Fibroblast of pulmonary artery (primary cell): ENCODE data around the gene DDX46.
"Not testable (repeated sequence)": the region's sequence is repeated elsewhere in the genome, so short reads cannot be mapped to it uniquely, and the experiment has no call there.

Source experiments
- DNase-seq: peaks from one replicate; pipeline ENCODE4 v3.0.0-alpha.2; 2010; ENCODE audit warnings: low read depth
- H3K4me3 ChIP-seq: replicated peaks from 2 replicates; pipeline ENCODE4 v1.5.1; 2011; ENCODE audit warnings: low read depth, mild to moderate bottlenecking, control low read depth, low read length, moderate library complexity
- TF ChIP-seq, protein P1 (sequence below): IDR thresholded peaks from 2 replicates; pipeline ENCODE4 v1.5.1; 2011; ENCODE audit warnings: mild to moderate bottlenecking, control low read depth, low read length, inconsistent platforms; ENCODE audit errors: missing control alignments

Gene DDX46

DNA sequence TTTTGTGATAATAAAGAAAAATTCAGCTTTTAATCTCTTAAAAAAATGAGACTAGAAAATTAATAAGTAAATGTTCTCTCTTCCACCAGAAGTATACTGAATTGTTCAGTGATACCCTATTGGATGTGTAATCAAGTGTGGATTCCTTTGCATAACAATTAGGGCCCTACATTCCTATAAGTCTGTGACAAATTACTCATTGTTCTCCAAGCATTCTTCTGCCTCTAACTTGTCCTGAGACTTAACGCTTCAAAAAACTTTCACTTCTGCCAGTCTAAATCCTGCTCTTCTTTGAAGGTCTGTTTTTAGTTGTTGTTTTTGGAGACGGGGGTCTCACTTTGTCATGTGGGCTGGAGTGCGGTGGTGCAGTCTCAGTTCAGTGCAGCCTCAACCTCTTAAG, 9.2 kb upstream of the DDX46 start:
- TF ChIP-seq, protein P1, sequence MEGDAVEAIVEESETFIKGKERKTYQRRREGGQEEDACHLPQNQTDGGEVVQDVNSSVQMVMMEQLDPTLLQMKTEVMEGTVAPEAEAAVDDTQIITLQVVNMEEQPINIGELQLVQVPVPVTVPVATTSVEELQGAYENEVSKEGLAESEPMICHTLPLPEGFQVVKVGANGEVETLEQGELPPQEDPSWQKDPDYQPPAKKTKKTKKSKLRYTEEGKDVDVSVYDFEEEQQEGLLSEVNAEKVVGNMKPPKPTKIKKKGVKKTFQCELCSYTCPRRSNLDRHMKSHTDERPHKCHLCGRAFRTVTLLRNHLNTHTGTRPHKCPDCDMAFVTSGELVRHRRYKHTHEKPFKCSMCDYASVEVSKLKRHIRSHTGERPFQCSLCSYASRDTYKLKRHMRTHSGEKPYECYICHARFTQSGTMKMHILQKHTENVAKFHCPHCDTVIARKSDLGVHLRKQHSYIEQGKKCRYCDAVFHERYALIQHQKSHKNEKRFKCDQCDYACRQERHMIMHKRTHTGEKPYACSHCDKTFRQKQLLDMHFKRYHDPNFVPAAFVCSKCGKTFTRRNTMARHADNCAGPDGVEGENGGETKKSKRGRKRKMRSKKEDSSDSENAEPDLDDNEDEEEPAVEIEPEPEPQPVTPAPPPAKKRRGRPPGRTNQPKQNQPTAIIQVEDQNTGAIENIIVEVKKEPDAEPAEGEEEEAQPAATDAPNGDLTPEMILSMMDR, result no peak
- no peak overlapping the region for H3K4me3 ChIP-seq
- DNase-seq, result no peak

DNA sequence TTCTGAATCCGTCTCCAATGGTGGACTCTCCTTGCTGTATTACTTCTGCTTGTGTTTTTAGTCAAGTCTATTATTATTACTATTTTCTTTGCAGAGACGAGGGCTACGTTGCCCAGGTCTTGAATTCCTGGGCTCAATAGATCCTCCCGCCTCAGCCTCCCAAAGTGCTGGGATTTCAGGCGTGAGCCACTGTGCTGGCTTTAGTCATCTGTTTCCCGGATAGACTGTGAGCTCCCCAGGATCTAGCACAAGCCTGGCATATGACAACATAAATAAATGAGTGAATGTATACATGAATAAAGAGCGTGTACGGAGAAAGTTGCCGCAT, 439 bp upstream of the DDX46 start:
- TF ChIP-seq, protein P1, result no peak
- H3K4me3 ChIP-seq, result peak overlapping the region; percentile 94
- DNase-seq, result no peak

DNA sequence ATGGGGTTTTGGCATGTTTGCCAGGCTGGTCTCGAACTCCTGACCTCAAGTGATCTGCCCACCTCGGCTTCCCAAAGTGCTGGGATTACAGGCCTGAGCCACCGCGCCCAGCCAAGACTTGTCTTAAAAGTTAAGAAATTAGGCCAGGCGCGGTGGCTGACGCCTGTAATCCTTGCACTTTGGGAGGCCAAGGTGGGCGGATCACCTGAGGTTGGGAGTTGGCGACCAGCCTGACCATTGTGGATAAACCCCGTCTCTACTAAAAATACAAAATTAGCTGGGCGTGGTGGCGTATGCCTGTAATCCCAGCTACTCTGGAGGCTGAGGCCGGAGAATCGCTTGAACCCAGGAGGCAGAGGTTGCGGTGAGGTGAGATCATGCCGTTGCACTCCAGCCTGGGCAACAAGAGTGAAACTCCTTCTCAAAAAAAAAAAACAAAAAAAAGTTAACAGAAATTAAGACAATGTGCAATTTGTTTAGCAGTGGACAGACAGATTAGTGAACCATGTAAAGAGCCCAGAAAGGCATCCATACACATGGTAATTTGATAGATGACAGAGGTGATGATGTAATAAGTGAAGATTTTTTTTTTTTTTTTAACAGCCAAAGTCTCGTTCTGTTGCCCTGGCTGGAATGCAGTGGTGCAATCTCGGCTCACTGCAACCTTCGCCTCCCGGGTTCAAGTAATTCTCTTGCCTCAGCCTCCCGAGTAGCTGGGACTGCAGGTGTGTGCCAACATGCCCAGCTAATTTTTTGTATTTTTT, 9.1 kb downstream of the DDX46 start:
- DNase-seq, H3K4me3 ChIP-seq: not testable (repeated sequence)

- DNase-seq, result peak; percentile 82
- TF ChIP-seq, protein P1, result no peak
- no peak overlapping the region for H3K4me3 ChIP-seq
Observed at GRCh38 chr5:134769206-134769605, 10.6 kb downstream of the DDX46 start.

DNA sequence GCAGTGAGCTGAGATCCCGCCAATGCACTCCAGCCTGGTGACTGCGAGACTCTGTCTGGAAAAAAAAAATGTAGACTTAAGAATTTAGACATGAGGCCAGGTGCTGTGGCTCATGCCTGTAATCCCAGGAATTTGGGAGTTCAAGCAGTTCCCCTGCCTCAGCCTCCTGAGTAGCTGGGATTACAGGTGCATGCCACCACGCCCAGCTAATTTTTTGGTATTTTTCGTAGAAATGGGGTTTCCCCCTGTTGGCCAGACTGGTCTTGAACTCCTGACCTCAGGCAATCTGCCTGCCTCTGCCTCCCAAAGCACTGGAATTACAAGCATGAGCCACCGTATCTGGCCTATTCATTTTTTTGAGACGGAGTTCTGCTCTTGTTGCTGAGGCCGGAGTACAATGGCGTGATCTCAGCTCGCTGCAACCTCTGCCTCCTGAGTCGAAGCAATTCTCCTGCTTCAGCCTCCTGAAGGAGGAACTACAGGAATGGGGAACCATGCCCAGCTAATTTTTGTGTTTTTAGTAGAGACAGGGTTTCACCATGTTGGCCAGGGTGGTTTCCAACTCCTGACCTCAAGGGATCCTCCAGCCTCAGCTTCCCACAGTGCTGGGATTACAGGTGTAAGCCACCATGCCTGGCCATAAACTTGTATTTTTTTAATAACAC, 14.0 kb downstream of the DDX46 start:
- DNase-seq, result no peak
- no peak overlapping the region for H3K4me3 ChIP-seq
- TF ChIP-seq, protein P1, result no peak

GRCh38 chr5:134777366-134777765, 18.8 kb downstream of the DDX46 start:
- TF ChIP-seq, protein P1, result no peak
- no peak overlapping the region for H3K4me3 ChIP-seq
- DNase-seq, result no peak

DNA sequence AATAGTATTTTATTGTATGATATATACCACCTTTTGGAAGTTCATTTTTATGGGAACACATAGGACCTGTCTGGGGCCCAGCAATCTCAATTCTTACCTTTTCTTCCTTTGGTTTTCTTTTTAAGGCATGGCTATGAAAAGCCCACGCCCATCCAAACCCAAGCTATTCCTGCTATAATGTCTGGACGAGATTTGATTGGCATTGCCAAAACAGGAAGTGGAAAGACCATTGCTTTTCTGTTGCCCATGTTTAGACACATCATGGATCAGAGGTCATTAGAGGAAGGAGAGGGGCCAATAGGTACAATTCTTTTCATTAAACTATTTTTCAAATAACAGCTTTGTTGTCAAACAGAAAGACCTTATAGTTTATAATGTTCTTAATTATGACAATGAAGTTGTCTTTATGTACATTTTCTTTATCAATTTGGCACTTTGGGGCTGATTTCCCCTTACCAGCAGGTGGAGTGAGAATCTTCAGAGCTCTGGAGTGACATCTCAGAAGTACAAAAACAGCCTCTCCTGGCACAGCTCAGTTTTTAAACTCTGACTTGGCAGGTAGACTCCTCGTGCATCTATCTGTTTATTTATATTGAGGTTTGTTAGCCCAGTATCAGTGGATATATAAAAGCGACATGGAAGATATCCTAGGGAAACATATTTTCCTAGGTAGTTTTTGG, 25.8 kb downstream of the DDX46 start:
- TF ChIP-seq, protein P1, result peak; percentile 26
- no peak overlapping the region for H3K4me3 ChIP-seq
- peak; percentile 9 for DNase-seq
